ENCODE measurements around the gene DKK2.
"Not testable (repeated sequence)": the region's sequence is repeated elsewhere in the genome, so short reads cannot be mapped to it uniquely, and the experiment has no call there.

The DKK2 gene

GRCh38 chr4:107011312-107011711, 24.8 kb downstream of the DKK2 start:
- no peak for DNase-seq

DNA sequence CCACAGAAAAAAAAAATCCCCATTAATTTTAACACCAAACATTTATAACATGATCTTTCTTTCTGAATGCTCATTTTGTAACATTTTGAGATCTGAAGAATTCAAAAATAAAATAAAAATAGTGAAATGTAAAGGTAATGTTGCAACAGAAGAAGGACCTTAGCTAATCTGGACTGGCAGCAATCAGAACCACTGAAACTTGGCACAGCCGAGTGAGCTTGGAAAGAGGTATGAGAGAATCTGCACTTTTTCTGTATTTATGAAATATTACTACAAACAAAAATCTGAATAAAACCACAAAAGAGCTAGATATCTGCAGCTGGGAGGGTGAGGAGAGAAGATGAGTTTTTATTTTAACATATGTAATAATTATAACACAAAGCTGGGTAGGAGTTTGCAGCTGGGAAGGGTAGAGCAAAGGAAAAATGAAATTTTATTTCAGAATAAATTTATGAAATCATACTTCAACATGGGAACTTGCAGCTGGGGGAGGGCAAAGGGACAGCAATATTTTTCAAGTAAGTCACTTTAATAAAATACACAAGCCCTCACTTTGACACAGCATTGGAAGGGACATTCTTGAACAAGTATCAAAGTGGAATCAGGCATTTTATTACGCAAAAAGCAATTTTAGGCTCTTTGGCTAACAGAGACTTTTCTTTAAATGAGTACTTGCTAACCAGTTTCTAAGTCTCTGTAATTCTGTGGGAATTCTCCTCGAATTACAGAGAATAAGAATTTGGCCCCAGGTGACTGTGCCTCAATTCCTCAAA, 26.7 kb downstream of the DKK2 start:
- no peak for DNase-seq

DNA sequence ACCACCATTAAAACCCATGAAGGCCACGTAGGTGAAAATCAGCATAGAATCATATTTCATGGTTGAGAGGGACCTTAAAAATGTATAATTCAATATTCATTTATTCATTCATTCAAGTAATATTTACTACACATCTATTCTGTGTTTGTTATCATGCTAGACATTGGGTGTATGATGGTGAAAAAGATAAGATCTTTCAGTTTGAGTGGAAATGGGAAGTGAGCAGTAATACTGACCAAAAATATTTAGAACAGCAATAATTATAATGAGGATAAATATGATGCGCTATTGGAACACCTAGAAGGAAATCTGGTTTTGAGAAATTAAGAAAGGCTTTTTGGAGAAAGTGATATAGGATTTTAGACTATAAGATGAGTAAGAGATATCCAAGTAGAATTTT, 28.0 kb downstream of the DKK2 start:
- no peak for DNase-seq

DNA sequence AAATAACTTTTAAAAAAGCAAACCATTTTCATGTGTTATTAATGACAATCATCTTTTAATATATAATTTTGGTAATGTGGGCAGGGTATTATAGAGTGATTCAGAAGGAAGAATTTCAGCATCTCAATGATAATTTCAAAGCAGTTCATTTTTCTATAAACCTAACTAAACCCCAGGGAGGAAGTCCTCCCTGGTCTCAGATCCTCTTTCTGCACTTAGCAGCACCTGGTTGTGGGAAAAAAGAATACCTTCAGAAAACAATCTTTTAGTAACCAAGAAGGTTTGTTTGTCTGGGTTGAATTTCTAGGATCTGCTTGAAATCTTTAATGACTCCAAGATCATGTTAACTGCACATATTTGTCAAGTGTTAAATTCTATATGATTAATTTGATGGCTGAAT, 29.9 kb downstream of the DKK2 start:
- no peak for DNase-seq

DNA sequence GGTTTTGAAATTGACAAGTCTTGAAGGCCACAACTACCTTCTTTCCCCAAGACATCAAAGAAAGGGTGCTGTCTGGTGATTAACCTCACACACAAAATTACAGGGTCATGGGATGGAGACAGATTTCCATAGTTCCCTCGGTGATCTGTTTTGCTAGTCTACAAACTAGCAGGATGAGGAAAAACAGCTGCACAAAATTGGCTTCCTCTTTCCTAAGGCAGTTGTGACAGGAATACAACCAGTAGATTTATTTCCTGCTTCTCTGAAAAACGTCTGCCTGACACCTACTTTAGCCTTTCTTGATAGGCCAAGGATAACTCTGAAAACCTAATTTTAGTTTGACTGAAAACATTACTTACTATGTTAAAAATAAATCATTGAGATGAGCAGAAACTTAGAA, 39.6 kb downstream of the DKK2 start:
- DNase-seq = no peak

DNA sequence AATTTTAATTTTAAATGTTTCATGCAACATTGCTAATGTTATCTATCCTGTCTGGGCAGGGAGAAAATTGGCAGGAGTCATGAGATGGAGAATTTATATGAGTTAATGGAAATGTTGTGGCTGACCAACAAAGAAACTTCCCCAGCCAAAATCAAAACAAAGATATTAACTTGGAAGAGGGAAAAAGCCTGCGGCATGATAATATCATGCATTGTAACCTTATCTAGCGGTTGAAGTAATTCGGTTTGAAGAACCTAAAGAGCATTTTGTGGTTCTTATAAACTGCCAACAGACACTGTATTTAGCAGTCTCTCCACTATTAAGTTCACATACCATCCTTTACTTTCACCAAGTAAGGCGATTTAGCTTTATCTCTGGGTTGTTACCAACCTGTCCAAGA, 42.3 kb downstream of the DKK2 start:
- no peak for DNase-seq

- no peak for DNase-seq
Measured at GRCh38 chr4:106987311-106987710, 48.8 kb downstream of the DKK2 start.

GRCh38 chr4:106986486-106986885, 49.6 kb downstream of the DKK2 start:
- DNase-seq = no peak

DNA sequence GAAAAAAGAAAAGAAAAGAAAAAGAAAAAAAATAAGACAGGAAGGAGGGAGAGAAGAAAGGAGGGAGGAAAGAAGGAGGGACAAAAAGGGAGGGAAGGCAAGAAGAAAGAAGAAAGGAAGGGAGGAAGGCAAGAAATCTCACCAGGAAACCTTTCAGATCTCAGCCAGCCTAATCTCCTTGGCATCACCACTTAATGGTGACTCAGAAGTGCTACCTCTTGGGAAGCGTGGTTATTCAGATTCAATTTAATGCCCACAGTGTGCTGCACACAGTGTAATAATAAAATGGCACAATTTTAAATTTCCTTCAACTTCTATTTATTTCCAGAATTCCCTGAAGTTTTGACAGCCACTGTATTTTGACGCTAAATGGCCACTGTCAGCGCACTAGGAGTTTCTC, 50.3 kb downstream of the DKK2 start:
- no peak for DNase-seq

DNA sequence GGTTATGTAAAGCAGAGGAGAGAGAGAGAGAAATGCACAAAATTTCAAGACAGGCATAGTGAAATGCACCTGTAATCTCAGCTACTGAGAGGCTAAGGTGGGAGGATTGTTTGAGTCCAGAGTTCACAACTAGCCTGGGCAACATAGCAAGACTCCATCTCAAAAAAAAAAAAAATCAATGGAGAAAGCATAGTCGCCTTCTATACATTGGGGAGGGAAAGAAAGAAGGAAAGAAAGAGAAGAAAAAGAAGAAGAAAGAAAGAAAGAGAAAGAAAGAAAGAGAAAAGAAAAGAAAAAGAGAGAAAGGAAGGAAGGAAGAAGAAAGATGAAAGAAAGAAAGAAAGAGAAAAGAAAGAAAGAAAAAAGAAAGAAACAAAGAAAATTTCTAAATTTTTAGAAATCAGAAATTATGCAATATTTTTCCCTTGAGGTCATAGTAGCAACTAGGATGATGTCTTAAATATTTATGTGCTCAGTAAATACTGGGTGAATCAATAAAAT, 53.4 kb downstream of the DKK2 start:
- DNase-seq = no peak

GRCh38 chr4:106981431-106981830, 54.7 kb downstream of the DKK2 start:
- DNase-seq = no peak

DNA sequence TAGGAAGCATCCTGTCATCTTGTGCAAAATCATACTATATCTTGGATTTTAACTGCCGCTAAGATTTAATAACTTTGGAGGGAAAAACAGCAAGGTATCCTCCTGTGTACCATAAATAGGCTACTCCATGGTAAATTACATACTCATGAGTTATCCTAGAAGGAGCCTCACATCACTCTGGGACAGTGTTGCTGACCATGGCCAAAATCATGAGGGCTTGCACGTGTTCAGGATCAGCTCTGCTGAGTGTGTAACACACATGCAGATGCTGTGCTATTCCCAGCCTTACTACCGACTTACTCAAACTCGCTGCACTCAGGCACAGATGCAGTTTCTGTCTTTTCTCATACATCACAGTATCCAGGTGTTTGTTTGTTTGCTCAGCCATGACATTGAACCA, 56.6 kb downstream of the DKK2 start:
- DNase-seq = no peak

- no peak for DNase-seq
Measured at GRCh38 chr4:106978046-106978774, 57.9 kb downstream of the DKK2 start.

DNA sequence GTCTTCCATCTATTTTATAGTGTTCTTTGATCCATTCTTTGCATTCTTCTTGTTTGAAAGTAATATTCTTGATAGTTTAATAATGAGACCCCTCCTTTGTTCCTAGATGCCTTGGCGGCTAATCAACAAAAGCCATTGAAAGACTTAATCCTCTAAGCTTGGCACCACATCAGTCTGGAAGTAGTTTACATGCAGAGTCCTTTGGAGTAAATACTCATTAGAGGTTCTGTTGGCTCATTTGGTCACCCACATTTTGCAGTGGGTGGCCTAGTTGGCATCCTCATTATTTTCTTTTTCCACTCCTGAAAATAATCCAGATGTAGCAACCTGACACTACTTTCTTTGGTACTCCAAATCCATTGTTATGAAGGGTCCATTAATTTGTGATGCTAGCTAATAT, 64.5 kb downstream of the DKK2 start:
- no peak for DNase-seq

DNA sequence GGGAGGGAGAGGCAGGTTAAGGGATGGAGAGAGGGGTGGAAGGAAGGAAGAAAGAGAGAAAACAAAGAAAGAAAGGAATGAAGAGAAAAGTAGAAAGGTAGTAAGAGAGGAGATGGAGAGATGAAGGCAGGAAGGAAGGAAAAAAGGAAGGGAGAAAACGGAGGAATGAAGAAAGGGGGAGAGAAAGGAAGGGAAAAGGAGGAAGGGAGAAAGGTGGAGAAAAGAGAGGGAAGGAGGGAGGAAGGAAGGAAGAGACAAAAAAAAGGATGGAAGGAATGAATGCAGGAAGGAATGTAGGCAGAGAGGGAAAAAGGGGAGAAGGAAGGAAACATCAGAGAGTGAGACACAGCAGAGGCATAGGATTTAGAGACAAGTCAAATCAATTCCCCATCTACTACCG, 68.2 kb downstream of the DKK2 start:
- no peak for DNase-seq

- no peak for DNase-seq
Measured at GRCh38 chr4:106953036-106953705, 82.9 kb downstream of the DKK2 start.

DNA sequence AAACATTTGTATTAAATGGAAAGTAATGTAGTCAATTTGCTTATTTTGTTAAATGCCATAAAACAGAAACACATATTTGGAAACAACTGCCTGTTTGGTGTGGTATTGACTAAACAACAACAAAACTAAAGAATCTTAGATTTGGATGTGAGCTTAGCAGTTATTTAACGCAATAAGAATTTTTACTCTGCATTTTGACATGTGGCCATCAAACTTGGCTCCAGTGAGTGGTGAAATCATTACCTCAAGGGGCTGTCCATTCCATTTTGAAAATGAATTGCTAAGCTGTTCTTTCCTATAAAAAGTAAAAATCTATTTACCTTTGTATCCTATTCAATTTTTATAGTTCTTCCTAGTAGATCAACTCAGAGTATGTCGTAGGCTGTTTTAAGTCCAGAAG, 84.2 kb downstream of the DKK2 start:
- no peak for DNase-seq

DNA sequence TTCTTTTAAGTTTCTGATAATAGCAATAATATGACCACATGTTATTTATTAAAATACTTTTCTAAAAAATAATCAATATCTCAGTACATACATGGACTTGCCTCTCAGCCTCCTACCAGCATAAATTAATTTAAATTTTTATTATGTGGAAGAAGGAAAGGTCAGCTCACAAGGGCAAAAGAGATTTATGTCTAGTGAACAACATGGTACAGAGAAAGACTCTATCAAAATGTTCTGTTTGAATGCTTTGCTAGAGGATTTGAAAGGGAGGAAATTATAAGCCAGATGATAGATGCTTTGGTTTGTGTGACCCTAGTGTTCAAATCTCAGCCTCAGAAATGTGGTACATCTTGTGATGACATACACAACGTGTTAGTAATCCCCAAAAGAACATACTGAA, 94.3 kb downstream of the DKK2 start:
- no peak for DNase-seq

DNA sequence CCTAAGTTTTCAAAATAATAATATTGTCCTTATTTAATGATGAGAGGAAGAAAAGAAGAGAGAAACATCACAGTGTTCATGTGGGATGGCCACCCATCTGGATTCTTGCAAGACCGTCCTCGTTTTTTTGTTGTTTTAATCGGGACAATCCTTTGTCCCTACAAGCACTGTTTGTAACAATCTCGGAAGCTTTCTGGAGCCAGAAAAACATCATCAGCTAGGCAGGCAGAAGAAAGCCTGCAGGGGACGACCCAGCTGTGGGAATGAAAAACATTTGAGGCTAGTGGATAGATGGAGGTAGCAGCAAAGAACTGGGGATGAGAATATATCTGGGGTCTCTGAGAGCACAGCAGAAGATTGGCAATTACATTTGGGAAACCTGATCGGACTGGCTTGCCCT, 105.6 kb downstream of the DKK2 start:
- no peak for DNase-seq

- DNase-seq = no peak
Measured at GRCh38 chr4:106929248-106929647, 106.9 kb downstream of the DKK2 start.

DNA sequence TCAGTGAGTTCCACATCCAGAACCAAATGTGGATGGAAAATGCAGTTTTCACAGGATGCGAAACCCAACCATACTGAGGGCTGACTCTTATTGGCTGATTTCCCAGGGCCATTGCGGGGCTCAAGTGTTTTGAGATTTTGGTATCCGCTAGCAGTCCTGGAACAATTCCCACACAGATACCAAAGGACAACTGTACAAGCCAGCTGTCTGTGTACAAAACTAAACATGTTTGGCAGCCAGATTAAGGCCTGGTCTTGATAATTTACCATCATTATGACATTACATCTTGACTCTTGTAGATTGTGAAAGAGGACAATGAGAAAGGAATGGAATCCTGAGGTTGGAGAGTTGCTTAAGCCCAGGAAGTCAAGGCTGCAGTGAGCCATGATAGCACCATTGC, 121.9 kb downstream of the DKK2 start:
- no peak for DNase-seq

DNA sequence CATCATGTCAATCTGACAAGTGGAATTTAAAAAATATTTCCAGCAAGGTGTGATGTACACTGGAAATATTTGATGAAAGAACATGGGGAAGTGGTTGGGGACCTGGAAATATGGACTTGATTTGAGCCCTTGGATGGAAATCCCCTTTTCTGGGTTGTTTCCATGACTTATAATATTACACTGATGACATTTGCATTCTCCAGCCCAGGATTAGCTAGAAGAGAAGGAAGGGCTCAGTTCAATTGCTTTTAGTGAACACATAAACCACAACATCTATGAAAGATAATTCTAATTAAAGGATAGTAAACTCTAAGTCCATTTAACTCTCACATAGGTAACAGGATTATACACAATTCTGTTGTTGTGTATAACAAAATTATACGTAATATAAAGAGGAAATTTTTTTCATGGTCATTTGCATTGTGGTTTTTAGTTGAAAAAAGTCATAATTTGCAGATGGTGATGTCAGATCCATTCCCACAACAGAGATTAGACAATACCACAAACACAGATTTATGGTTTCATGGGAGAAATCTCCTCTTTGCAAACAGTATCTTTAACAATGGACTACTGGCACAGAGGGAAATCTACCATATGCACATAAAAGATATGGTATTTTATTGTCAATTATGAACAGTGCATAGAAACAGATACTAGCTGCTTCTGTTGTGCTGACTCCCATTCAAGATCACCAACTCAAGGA, 126.5 kb downstream of the DKK2 start:
- no peak for DNase-seq

- DNase-seq = not testable (repeated sequence)
Measured at GRCh38 chr4:106908049-106908448, 128.1 kb downstream of the DKK2 start.
